Sigmoid colon (tissue), 7 donors: ENCODE measurements around the gene CYP4F3. TPM values are rescaled to one million over a fixed set of nuclear protein-coding genes. Genes with fewer than 3 reads are reported as not detected.

Source experiments
- DNase-seq: peaks from one replicate; pipeline ENCODE4 v3.0.0-alpha.2; 2019
- H3K27ac ChIP-seq, 4 donors: fragments of 200-600 bp; sonication (generic); one replicate each; pipeline ENCODE4 v1.5.1; 2016 to 2019; ENCODE audit warnings: mild to moderate bottlenecking in 1 of 4
- H3K27me3 ChIP-seq, 3 donors: fragments of 200-600 bp; sonication (generic); one replicate each; pipeline ENCODE4 v1.5.1; 2019; ENCODE audit warnings: mild to moderate bottlenecking in 1 of 3
- H3K36me3 ChIP-seq, 4 donors: fragments of 200-600 bp; sonication (generic); one replicate each; pipeline ENCODE4 v1.5.1; 2016 to 2019
- H3K4me1 ChIP-seq, 4 donors: fragments of 200-600 bp; sonication (generic); one replicate each; pipeline ENCODE4 v1.5.1; 2017 to 2019
- H3K4me3 ChIP-seq, 4 donors: fragments of 200-600 bp; sonication (generic); one replicate each; pipeline ENCODE4 v1.5.1; 2017 to 2019; ENCODE audit warnings: mild to moderate bottlenecking in 2 of 4, moderate library complexity in 1 of 4
- H3K9me3 ChIP-seq, 4 donors: fragments of 200-600 bp in 3 of 4; sonication (generic) in 3 of 4; one replicate each; pipeline versions ENCODE4 v1.5.1 to v1.6.1; 2013 to 2019
- EP300 ChIP-seq, 4 donors: sonication (generic); formaldehyde crosslinking; IDR thresholded peaks; one replicate each; pipeline ENCODE4 v1.6.1; 2017; ENCODE audit warnings: antibody characterized with exemption in 4 of 4
- POLR2A ChIP-seq, 2 donors: fragments of 450-650 bp; IDR thresholded peaks; one replicate each; pipeline ENCODE4 v1.6.1; 2016; ENCODE audit warnings: antibody characterized with exemption in 2 of 2, mild to moderate bottlenecking in 2 of 2, moderate library complexity in 2 of 2
- POLR2AphosphoS5 ChIP-seq, 4 donors: sonication (generic); formaldehyde crosslinking; IDR thresholded peaks; one replicate each; pipeline ENCODE4 v1.6.1; 2017; ENCODE audit warnings: antibody characterized with exemption in 4 of 4
- WGBS, 2 donors: extraction: QIAGEN DNeasy Blood & Tissue Kit; methylation state at CpG; one replicate each; pipeline ENCODE4 v1.1.7; 2013; 5-methylcytosine and 5-hydroxymethylcytosine counted together
- intact Hi-C: fragments of 100-400 bp; cut with DNase I; formaldehyde crosslinking; loops from one replicate; pipeline ENCODE4 v1.15.1; 2023
- polyA plus RNA-seq, 3 donors: library from polyadenylated mRNA; stranded (reverse); fragments of 200-250 nt; gene quantifications; one replicate each; pipeline ENCODE4 v1.2.3, GENCODE V29; 2013
- total RNA-seq, 4 donors: library from RNA; depleted of rRNA; stranded (reverse); fragments of >200 nt; gene quantifications; one replicate each; pipeline ENCODE4 v1.1.0, GENCODE V29; 2016
- TF ChIP-seq, protein P1 (sequence below), 4 experiments: fragments of 450-650 bp in 3 of 4; fragments of 200-600 bp in 1 of 4; IDR thresholded peaks; one replicate each; pipeline ENCODE4 v1.5.1; 2016 to 2019; ENCODE audit warnings: antibody characterized with exemption in 4 of 4, mild to moderate bottlenecking in 3 of 4, moderate library complexity in 2 of 4
- donor health status: healthy with polysubstance abuse.
- donor health status: Bipolar disorder and iron deficiency.
- donor health status: healthy.

CYP4F3 gene
- total and polyA plus RNA-seq, 7 donors: under 0.01 to 2.4 (median 0.46) TPM; not detected in 4

DNA sequence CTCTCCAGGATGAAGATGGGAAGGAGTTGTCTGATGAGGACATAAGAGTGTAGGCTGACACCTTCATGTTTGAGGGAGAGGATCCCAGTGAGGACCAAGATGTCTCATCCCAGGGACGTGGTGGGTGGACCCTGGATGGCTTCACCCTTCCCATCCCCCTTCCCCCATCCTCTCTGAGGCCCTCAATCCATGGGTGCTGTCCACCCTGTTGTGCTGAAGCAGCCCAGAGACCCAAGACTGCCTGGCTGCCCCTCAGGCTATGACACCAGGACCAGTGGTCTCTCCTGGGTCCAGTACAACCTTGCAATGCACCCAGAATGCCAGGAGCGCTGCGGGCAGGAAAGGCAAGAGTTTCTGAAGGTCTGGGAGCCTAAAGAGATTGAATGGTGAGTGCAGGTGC lies 28.7 kb downstream of the CYP4F3 start:
- WGBS, 2 donors: 60 to 86% methylated on average over 3 of the region's 3 CpGs
- Histone ChIP-seq H3K27me3 (no peaks in the 10 kb centered on the region), H3K36me3 (no peaks in the 10 kb centered on the region), H3K4me3 (no peak overlapping the region), H3K9me3 (no peaks in the 10 kb centered on the region), H3K4me1 (peaks cover 0 to 21% (median 17%) of the 10 kb centered on the region in 4 donors), H3K27ac (no peak overlapping the region)
- no peak for DNase-seq
- intact Hi-C loops: no loop called here
- TF ChIP-seq POLR2A (IDR thresholded peaks at IDR 0.05): no peak
- no peak for TF ChIP-seq POLR2AphosphoS5 (IDR thresholded peaks at IDR 0.05)
- TF ChIP-seq EP300 (IDR thresholded peaks at IDR 0.05): no peak
- TF ChIP-seq, protein P1, sequence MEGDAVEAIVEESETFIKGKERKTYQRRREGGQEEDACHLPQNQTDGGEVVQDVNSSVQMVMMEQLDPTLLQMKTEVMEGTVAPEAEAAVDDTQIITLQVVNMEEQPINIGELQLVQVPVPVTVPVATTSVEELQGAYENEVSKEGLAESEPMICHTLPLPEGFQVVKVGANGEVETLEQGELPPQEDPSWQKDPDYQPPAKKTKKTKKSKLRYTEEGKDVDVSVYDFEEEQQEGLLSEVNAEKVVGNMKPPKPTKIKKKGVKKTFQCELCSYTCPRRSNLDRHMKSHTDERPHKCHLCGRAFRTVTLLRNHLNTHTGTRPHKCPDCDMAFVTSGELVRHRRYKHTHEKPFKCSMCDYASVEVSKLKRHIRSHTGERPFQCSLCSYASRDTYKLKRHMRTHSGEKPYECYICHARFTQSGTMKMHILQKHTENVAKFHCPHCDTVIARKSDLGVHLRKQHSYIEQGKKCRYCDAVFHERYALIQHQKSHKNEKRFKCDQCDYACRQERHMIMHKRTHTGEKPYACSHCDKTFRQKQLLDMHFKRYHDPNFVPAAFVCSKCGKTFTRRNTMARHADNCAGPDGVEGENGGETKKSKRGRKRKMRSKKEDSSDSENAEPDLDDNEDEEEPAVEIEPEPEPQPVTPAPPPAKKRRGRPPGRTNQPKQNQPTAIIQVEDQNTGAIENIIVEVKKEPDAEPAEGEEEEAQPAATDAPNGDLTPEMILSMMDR (IDR thresholded peaks at IDR 0.05): no peak

DNA sequence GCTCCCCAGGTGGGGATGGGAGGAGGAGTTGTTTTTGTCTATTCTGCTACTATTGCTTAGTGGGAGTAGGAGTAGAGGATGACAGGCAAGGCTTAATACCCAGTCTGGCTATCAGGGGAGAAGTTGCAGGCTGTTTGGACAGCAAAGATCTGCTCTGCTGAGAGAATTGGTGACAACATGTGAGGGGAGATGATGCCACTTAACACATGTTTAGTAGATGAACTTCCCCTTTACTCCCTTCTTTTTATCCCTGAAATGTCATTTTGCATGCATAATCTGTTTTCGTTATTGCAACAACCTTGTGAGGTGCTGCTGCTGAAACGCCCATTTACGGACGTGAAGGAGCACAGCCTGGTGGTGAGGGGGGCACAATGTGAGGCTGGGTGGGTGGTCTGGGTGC lies 29.2 kb downstream of the CYP4F3 start:
- no peaks in the 10 kb centered on the region for H3K36me3 ChIP-seq
- no peak overlapping the region for H3K4me3 ChIP-seq
- TF ChIP-seq, protein P1 (IDR thresholded peaks at IDR 0.05): no peak
- TF ChIP-seq EP300 (IDR thresholded peaks at IDR 0.05): no peak
- no peak for TF ChIP-seq POLR2AphosphoS5 (IDR thresholded peaks at IDR 0.05)
- TF ChIP-seq POLR2A (IDR thresholded peaks at IDR 0.05): no peak
- 80 to 83% methylated on average over 4 of the region's 4 CpGs for WGBS, 2 donors
- peaks cover 0 to 21% (median 17%) of the 10 kb centered on the region in 4 donors for H3K4me1 ChIP-seq
- no peak for DNase-seq
- intact Hi-C loops: loop anchor here (5.0 kb wide), 1 partner anchor 112 kb away; no protein-coding TSS in a partner anchor
- no peaks in the 10 kb centered on the region for H3K9me3 ChIP-seq
- H3K27ac ChIP-seq: no peak overlapping the region
- H3K27me3 ChIP-seq: no peaks in the 10 kb centered on the region

DNA sequence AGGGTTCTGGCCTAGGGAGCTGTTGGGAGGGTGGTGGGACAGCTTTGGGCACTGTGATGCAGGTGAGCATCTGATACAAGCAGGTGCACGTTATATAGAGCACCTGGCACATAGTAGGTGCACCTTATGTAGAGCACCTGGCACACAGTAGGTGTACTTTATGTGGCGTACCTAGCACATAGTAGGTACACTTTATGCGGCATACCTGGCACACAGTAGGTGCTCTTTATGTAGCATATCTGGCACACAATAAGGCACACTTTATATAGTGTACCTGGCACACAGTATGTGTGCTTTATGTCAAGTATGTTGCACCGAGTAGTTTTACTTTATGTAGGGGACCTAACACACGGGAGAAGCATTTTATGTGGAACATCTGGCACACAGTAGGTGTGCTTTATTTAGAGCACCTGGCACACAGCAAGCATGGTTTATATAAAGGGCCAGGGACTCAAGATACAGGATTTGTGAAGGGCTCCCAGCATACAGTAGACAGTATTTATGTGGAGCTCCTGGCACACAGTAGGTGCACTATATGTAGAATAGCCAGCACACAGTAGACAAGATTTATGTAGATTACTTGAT lies 30.6 kb downstream of the CYP4F3 start:
- Histone ChIP-seq H3K4me1 (peaks cover 0 to 21% (median 17%) of the 10 kb centered on the region in 4 donors), H3K27ac (peak overlapping the region in 1 of 4 donors; percentile 76), H3K9me3 (no peaks in the 10 kb centered on the region), H3K4me3 (no peak overlapping the region), H3K36me3 (no peaks in the 10 kb centered on the region), H3K27me3 (no peaks in the 10 kb centered on the region)
- no peak for DNase-seq
- TF ChIP-seq POLR2AphosphoS5 (IDR thresholded peaks at IDR 0.05): no peak
- TF ChIP-seq EP300 (IDR thresholded peaks at IDR 0.05): no peak
- TF ChIP-seq, protein P1 (IDR thresholded peaks at IDR 0.05): no peak
- no peak for TF ChIP-seq POLR2A (IDR thresholded peaks at IDR 0.05)
- intact Hi-C loops: loop anchor here (5.0 kb wide), 1 partner anchor 111 kb away; no protein-coding TSS in a partner anchor
- 55 to 80% methylated on average over 5 of the region's 5 CpGs for WGBS, 2 donors

DNA sequence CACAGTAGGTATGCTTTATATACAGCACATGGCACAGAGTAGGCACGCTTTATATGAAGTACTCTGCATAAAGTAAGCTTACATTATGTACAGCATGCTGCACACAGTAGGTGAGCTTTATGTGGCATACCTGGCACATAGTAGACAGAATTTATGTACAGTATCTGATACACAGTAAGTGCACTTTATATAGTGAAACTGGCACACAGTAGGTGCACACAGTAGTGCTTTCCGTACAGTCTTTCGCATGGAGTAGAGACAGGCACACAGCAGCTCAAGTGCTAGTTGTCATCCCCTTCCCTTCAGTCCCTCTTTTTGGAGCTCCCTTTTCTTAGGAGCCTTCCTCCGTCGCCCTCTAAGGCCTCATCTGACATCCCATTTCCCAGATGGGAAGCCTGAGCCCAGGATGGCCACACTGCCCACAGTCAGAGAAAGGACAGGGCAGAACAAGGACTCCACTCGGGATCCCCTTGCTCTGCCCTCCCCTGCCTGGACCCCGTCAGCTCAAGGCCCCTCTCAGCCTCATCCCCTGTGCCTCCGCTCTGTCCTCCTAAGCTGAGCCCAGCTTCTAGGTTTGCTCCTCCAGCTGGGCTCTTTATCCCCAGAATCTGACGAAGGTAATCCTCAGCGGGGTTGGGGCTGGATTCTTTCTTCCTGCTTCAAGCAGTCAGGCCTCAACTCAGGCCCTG lies 31.3 kb downstream of the CYP4F3 start:
- Histone ChIP-seq H3K9me3 (no peaks in the 10 kb centered on the region), H3K4me1 (peaks cover 0 to 21% (median 17%) of the 10 kb centered on the region in 4 donors), H3K27me3 (no peaks in the 10 kb centered on the region), H3K4me3 (no peak overlapping the region), H3K27ac (peak overlapping the region; percentile 61 to 76 (median 72)), H3K36me3 (no peaks in the 10 kb centered on the region)
- DNase-seq: no peak
- WGBS, 2 donors: 33 to 52% methylated on average over 10 of the region's 10 CpGs
- TF ChIP-seq, protein P1 (IDR thresholded peaks at IDR 0.05): no peak
- TF ChIP-seq POLR2AphosphoS5 (IDR thresholded peaks at IDR 0.05): no peak
- no peak for TF ChIP-seq EP300 (IDR thresholded peaks at IDR 0.05)
- no peak for TF ChIP-seq POLR2A (IDR thresholded peaks at IDR 0.05)
- intact Hi-C loops: loop anchor here (2.0 to 5.0 kb wide), 2 partner anchors 110 to 165 kb away; no protein-coding TSS in a partner anchor
